Activated T-cell treated with anti-CD3 and anti-CD28 coated beads, Interleukin-2, amount 50 U/mL, for 4 hours (primary cell): ENCODE data around the gene FAM237A. TPM values are rescaled to one million over a fixed set of nuclear protein-coding genes. Genes with fewer than 3 reads are reported as not detected.

ENCODE experiments used
- ATAC-seq, 2 donors: fragments of 200-7000 bp; cut with Tn5 transposase; one replicate each; pipeline ENCODE4 v1.10.0; 2021
- DNase-seq: peaks from one replicate; pipeline ENCODE4 v3.0.0-alpha.2; 2020
- H3K27me3 Mint-ChIP-seq: one replicate; pipeline ENCODE4 v1.8.0; 2021; ENCODE audit warnings: low read depth, mixed read lengths
- H3K36me3 Mint-ChIP-seq: one replicate; pipeline ENCODE4 v1.8.0; 2022; ENCODE audit warnings: mixed read lengths; ENCODE audit not compliant: insufficient read depth
- H3K4me1 Mint-ChIP-seq: one replicate; pipeline ENCODE4 v1.8.0; 2021; ENCODE audit warnings: low read depth, mixed read lengths
- H3K4me3 Mint-ChIP-seq: one replicate; pipeline ENCODE4 v1.8.0; 2021; ENCODE audit warnings: mild to moderate bottlenecking, moderate library complexity, mixed read lengths
- H3K9me3 Mint-ChIP-seq: one replicate; pipeline ENCODE4 v1.8.0; 2021; ENCODE audit warnings: mixed read lengths
- total RNA-seq, 3 donors: library from RNA; stranded (reverse); gene quantifications; one replicate each; pipeline ENCODE4 v1.2.1, GENCODE V29; 2021

The FAM237A gene
- total RNA-seq, result not detected

DNA sequence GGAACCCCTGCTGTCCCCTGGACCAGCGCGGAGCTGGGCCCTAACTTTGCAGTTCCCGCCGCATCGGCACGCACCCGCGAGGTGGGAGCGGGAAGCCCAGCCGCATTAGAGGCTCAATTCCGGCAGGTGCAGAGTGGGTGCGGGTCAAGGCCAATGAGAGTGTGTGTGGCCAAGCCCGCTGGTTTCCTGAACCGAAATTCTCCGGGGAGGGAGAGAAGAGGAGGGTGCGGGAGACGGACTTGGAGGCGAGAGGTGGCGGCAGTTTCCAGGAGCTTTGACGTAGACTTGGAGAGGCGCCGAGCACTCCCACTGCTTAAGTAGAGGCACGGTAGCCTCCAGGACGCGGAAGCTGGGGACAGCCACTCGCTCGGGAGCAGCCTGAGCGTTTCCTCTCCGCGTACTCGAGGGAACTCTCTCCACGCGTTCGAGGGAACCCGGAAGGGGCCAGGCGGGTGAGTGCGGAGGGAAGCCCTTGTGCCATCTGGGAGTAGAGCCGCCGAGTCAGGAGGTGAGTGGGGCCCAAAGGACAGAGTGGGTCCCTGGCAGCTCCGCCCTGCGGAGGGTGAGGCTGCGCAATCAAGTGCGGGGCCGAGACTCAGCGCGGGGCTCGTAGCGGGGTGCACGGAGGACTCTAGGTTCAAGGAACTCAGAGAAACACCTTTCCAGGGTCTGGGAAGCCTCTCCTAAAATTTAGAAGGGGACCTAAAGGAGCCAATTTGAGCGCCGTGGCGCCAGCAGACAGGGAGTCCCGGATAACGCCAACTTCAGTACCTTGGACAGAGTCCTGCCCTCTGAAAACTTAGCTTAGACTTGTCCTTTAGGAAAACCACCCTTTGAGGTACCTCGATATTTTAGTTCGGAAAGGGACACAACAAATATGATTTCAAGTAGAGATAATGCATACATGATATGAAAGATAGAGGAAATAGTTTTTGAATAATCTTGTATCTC is at the start of gene FAM237A:
Gene FAM237A, plus strand, starts transcription at position 413 of the 951 bp plus-strand sequence. CDS start 1,750 bp downstream, outside the sequence.
- ATAC-seq (no peak), DNase-seq (no peak)
- Mint-ChIP-seq H3K27me3 (peaks cover 15% of the 10 kb centered on the region), H3K36me3 (no peaks in the 10 kb centered on the region), H3K9me3 (no peaks in the 10 kb centered on the region), H3K4me1 (no peaks in the 10 kb centered on the region), H3K4me3 (no peak within 1 kb of the TSS)

- DNase-seq (no peak), ATAC-seq (no peak)
- no peaks in the 10 kb centered on the region for H3K27me3 Mint-ChIP-seq
- H3K36me3 Mint-ChIP-seq, result no peaks in the 10 kb centered on the region
- H3K4me3 Mint-ChIP-seq, result no peak overlapping the region
- H3K9me3 Mint-ChIP-seq, result no peaks in the 10 kb centered on the region
- H3K4me1 Mint-ChIP-seq, result no peaks in the 10 kb centered on the region
Measured at GRCh38 chr2:206597717-206598218, 44.5 kb upstream of the FAM237A start.

GRCh38 chr2:206603243-206603642 is 39.0 kb upstream of the FAM237A start:
- H3K27me3 Mint-ChIP-seq, result no peaks in the 10 kb centered on the region
- no peak overlapping the region for H3K4me3 Mint-ChIP-seq
- ATAC-seq (no peak), DNase-seq (no peak)
- no peaks in the 10 kb centered on the region for H3K9me3 Mint-ChIP-seq
- H3K4me1 Mint-ChIP-seq, result no peaks in the 10 kb centered on the region
- H3K36me3 Mint-ChIP-seq, result no peaks in the 10 kb centered on the region

DNA sequence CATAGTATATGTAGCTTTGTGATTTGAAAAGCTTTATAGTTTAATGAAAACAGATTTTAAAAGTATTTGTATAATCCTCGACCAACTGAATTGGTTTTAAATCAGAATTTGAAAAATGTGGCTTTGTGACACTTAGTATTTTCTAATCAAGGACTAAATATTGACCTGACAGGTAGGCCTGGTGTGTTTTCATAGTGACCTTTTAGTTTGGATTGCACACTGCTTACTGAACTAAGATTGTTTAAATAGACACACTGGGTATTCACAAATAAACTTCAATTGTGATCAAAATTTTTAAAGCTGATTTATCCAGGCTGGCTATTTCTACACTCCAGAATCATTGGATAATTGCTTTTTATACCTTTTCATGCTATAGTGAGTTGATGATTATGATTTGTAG is 31.8 kb upstream of the FAM237A start:
- Mint-ChIP-seq H3K9me3 (no peaks in the 10 kb centered on the region), H3K4me1 (peaks cover 2% of the 10 kb centered on the region), H3K4me3 (no peak overlapping the region), H3K27me3 (no peaks in the 10 kb centered on the region), H3K36me3 (no peaks in the 10 kb centered on the region)
- DNase-seq, result no peak
- ATAC-seq, result no peak

GRCh38 chr2:206611191-206611590 is 31.1 kb upstream of the FAM237A start:
- Mint-ChIP-seq H3K27me3 (no peaks in the 10 kb centered on the region), H3K4me1 (peaks cover 2% of the 10 kb centered on the region), H3K36me3 (no peaks in the 10 kb centered on the region), H3K9me3 (no peaks in the 10 kb centered on the region), H3K4me3 (no peak overlapping the region)
- DNase-seq (no peak), ATAC-seq (no peak)

DNA sequence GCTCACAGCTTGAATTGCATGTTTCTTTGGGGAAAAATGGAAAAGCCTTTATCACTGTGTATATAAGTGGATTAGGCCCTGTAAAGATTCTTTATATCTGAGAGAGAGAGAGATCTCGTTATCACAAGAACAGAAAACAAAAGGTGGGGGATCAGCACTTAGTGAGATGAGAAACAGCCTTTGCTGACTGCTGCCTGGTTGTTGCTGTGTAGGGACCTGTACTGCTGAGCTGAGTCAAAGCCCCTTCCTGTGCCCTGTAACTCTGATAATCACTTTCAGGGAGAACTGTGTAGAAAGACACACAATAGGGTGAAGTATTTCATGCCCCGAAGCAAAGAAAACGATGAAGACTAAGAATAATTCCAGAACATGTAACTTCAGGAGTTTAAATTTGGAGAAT is 30.6 kb upstream of the FAM237A start:
- no peaks in the 10 kb centered on the region for H3K27me3 Mint-ChIP-seq

GRCh38 chr2:206614811-206615210 is 27.5 kb upstream of the FAM237A start:
- no peaks in the 10 kb centered on the region for H3K9me3 Mint-ChIP-seq
- H3K4me1 Mint-ChIP-seq, result no peaks in the 10 kb centered on the region
- ATAC-seq, result no peak
- H3K4me3 Mint-ChIP-seq, result no peak overlapping the region
- no peak for DNase-seq
- no peaks in the 10 kb centered on the region for H3K36me3 Mint-ChIP-seq
- H3K27me3 Mint-ChIP-seq, result no peaks in the 10 kb centered on the region

More for the DNA sequence above, 30.6 kb upstream of the FAM237A start:
- no peak overlapping the region for H3K4me3 Mint-ChIP-seq
- ATAC-seq (no peak), DNase-seq (no peak)
- H3K36me3 Mint-ChIP-seq, result no peaks in the 10 kb centered on the region
- peaks cover 2% of the 10 kb centered on the region for H3K4me1 Mint-ChIP-seq
- H3K9me3 Mint-ChIP-seq, result no peaks in the 10 kb centered on the region

GRCh38 chr2:206615417-206616089 is 26.7 kb upstream of the FAM237A start:
- no peak for DNase-seq
- Mint-ChIP-seq H3K27me3 (no peaks in the 10 kb centered on the region), H3K36me3 (no peaks in the 10 kb centered on the region), H3K9me3 (no peaks in the 10 kb centered on the region), H3K4me3 (no peak overlapping the region), H3K4me1 (no peaks in the 10 kb centered on the region)
- no peak for ATAC-seq

- H3K27me3 Mint-ChIP-seq, result no peaks in the 10 kb centered on the region
- H3K4me1 Mint-ChIP-seq, result no peaks in the 10 kb centered on the region
Measured at GRCh38 chr2:206616151-206616550, 26.1 kb upstream of the FAM237A start.

DNA sequence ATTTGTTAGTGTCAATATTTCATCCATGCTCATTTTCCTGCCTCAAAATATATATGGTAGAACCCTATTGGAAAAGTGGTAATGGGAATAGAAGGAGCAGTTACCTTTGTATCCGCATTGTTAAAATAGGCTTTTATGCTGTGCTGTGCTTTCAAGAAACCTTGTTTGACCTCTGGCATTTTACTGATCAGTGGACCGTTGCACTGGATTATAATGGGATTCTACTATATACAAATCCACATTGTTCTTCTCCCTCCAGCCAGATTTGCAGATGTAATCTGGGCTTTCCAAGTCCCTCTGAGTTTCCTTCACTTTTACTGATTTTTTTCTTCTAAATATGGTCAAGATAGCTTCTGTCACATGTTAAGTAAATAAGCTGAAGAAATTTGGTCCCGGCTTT is 23.3 kb upstream of the FAM237A start:
- DNase-seq (no peak), ATAC-seq (no peak)
- Mint-ChIP-seq H3K9me3 (no peaks in the 10 kb centered on the region), H3K36me3 (no peaks in the 10 kb centered on the region), H3K27me3 (no peaks in the 10 kb centered on the region), H3K4me3 (no peak overlapping the region), H3K4me1 (no peaks in the 10 kb centered on the region)

More at GRCh38 chr2:206616151-206616550, 26.1 kb upstream of the FAM237A start:
- Mint-ChIP-seq H3K4me3 (no peak overlapping the region), H3K36me3 (no peaks in the 10 kb centered on the region), H3K9me3 (no peaks in the 10 kb centered on the region)
- no peak for ATAC-seq
- no peak for DNase-seq

- DNase-seq (no peak), ATAC-seq (no peak)
- peaks cover 11% of the 10 kb centered on the region for H3K27me3 Mint-ChIP-seq
- no peaks in the 10 kb centered on the region for H3K4me1 Mint-ChIP-seq
- no peak overlapping the region for H3K4me3 Mint-ChIP-seq
- H3K9me3 Mint-ChIP-seq, result no peaks in the 10 kb centered on the region
- no peaks in the 10 kb centered on the region for H3K36me3 Mint-ChIP-seq
Measured at GRCh38 chr2:206626108-206626507, 16.2 kb upstream of the FAM237A start.

DNA sequence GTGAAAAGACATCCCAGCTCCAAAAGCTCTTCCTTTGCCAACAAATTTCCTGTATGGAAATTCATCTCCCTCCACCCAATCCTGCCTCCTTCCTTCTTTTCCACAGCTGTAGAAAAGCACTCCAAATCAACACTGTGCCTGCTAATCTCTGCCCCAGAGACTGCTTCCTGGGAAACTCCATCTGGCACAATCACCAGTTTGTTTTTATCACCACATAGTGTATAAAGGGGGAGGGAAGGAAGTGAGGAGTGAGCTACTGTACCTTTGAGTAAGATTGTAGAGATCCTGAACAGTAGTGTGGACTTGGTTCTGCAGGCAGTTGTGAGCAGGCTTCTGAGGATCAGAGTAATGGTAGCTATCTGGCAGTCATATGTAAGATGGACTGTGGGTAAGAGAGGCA is 14.7 kb upstream of the FAM237A start:
- DNase-seq (no peak), ATAC-seq (no peak)
- Mint-ChIP-seq H3K9me3 (no peaks in the 10 kb centered on the region), H3K4me1 (no peaks in the 10 kb centered on the region), H3K36me3 (no peaks in the 10 kb centered on the region), H3K4me3 (no peak overlapping the region), H3K27me3 (peaks cover 11% of the 10 kb centered on the region)

GRCh38 chr2:206631340-206631739 is 10.9 kb upstream of the FAM237A start:
- DNase-seq (no peak), ATAC-seq (no peak)
- H3K9me3 Mint-ChIP-seq, result no peaks in the 10 kb centered on the region
- H3K27me3 Mint-ChIP-seq, result peaks cover 10% of the 10 kb centered on the region
- H3K36me3 Mint-ChIP-seq, result no peaks in the 10 kb centered on the region
- no peak overlapping the region for H3K4me3 Mint-ChIP-seq
- H3K4me1 Mint-ChIP-seq, result no peaks in the 10 kb centered on the region

- H3K27me3 Mint-ChIP-seq, result peaks cover 4% of the 10 kb centered on the region
Measured at GRCh38 chr2:206635015-206635414, 7.3 kb upstream of the FAM237A start.

More at GRCh38 chr2:206635015-206635414, 7.3 kb upstream of the FAM237A start:
- ATAC-seq (no peak), DNase-seq (no peak)
- no peaks in the 10 kb centered on the region for H3K9me3 Mint-ChIP-seq
- no peak overlapping the region for H3K4me3 Mint-ChIP-seq
- H3K4me1 Mint-ChIP-seq, result no peaks in the 10 kb centered on the region
- H3K36me3 Mint-ChIP-seq, result no peaks in the 10 kb centered on the region
